HG03175 (cell line): ENCODE data around the gene EEF1AKMT1.
"Not testable (repeated sequence)": the region's sequence is repeated elsewhere in the genome, so short reads cannot be mapped to it uniquely, and the experiment has no call there.

ENCODE experiments used
- ATAC-seq: cut with Tn5 transposase; IDR thresholded peaks from one replicate; pipeline ENCODE4 v1.9.1; 2021; ENCODE audit warnings: mild to moderate bottlenecking, moderate library complexity; ENCODE audit not compliant: unreplicated experiment

The EEF1AKMT1 gene

DNA sequence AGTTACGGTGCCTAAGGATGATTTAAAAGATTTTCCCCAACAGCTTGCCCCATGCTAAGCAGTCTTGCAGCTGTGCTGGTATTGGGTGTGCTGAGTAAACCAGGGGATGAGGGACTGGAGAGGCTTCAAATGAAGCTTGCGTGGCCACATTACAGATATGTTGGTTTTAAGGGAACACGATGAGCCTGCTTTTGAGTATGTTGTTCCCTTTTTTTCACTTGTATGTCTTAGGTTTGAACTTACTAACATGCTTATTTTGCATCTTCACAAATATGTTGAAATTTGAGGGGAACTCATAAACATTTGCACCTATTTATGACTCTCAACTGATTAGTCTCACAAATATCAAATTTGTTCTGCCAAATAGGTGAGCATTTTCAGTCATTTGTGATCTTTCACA lies 72.3 kb downstream of the EEF1AKMT1 start:
- no peak for ATAC-seq

DNA sequence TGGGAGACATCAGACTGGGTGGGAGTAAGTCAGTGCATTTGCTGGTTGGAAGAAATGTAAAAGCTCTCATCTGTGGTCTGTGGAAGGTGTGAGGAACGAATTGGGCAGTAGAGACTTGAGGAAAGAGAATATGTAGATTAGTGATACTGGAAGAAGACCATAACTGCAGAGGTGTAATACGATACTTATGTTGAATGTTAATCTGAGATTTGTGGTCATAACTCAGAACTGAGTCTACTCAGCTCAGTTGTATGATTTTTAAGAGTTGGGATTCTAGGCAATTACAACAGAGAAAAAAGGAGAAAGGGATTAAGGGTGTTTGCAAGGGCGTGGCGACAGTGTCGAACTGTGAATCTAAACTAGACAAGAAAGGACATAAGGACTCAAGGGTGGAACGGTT lies 73.5 kb downstream of the EEF1AKMT1 start:
- no peak for ATAC-seq

DNA sequence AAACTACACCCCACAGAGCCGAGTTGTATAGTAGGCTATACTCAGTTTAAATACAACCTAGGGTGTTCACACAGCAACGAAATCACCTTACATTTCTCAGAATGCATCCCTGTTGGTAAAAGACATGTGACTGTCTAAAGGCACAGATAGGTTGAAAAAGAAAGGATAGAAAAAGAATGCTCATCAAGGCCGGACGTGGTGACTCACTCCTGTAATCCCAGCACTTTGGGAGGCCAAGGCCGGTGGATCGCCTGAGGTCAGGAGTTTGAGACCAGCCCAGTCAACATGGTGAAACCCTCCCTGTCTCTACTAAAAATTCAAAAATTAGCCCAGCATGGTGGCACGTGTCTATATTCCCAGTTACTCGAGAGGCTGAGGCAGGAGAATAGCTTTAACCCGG lies 74.0 kb downstream of the EEF1AKMT1 start:
- no peak for ATAC-seq

DNA sequence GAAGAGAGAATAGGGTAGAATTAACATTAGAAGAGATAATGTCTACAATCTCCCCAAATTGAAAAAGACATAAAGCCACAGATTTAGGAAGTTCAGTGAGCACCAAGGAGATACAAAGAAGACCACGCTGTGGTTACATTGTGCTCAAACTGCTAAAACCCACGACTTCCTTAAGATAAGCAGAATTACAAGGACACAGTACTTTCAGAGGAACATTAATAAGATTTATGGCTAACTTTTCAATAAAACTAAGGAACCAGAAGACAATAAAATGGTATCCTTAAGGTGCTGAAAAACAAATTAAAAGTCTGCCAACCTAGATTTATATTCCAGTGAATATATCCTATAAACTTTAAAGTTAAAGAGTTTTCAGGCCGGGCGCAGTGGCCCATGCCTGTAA lies 77.7 kb downstream of the EEF1AKMT1 start:
- ATAC-seq, result no peak

DNA sequence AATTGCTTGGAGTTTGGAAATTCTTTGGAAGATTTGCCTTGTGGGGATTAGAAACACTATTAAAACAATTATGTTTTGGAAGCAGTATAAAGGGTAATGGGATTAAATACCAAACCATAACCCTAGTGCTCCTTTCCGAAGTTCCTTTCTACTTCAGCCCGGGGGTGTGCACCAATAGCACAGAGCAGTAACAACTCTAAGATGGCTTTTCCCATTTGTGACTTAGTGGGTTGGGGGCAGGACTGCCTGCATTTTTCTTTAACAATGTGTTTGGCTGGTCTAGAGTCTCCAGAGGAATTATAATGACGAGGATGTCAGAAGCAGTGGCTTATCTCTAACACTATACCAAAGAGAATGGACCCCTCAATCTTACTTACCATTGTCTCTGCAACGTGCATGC lies 82.1 kb downstream of the EEF1AKMT1 start:
- no peak for ATAC-seq

DNA sequence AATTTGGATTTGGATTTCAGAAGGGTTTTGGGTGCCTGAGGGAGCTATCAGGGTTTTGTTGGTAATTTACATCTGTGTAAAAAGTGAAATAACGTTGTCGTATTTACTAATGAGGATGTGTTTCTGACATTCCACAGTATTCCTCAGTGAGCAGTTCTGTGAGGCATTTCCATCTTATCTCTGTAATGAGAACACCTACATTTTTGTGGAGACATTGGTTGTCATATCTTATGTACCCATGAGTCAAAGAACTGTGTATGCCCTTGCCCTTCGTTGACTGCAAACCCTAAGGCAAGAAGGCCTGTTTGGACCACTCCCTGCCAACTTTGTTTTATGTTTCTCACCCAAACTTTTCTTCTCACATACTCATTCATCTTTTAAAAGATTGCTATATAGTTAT lies 84.5 kb downstream of the EEF1AKMT1 start:
- ATAC-seq, result no peak

DNA sequence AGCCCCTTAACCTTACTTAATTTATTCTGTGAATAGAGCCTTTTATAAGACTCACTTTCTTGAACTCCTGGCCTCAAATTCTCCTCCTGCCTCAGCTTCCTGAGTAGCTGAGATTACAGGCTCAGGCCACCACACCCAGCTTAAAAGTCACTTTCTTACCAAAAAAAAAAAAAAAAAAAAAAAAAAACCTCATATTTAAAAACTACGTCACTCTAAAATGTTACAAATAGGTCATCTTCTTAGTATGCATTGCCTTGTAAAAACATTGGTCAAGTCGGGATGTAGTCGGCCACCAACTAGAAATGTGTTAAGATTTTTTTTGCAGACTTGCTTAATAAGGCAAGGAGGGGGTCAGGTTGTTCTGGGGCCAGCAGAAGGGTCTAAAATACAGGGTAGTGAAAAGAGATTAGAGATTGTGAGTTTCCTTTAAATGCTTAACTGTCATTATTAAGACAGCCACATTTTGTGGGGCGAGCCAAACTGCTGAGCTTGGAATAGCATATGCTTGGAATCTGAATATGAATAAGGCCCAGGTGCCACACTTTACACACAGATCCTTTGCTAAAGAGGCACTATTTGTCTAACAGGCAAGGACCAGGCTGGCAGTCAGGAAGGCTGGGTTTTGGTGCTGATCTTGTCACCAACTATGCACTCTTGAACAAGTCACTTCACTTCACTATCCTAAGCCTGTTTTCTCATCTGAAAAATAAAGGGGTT lies 86.7 kb downstream of the EEF1AKMT1 start:
- no peak for ATAC-seq

DNA sequence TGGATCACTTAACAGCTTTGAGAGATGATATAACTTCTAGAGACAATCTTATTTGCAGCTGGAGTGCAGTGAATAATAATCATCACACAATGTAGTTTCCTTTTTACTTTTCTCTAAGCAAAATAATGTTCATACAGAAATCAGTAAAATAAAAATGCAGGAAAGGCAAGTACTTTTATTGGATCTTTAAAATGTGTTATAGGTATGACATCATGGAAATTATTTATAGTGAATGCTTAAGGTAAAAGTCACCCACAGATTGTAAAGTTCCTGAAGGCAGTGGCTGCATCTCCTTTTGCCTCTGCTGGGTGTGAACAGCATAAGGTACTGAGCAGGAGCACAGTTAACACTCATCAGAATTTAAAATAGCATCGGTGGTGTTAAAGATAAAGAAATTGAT lies 87.6 kb downstream of the EEF1AKMT1 start:
- ATAC-seq, result no peak

DNA sequence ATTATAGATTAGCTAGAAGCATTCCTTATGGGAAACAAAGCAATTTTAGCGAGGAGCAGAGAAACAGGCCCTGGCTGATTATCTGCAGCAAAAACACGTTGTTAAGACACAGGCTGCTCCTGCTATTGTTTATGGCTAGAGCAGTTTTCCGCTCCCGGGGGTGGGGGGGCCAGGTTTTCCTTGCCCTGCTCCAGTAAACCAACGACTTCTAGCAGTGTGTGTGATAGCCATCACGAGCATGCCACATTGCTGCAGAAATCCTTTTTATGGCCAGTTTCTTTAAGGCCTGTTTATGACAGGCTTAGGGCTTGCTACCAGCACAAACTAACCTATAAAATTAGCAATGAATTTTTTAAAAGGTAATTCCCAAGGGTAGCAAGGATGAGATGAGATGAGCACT lies 88.7 kb downstream of the EEF1AKMT1 start:
- no peak for ATAC-seq

DNA sequence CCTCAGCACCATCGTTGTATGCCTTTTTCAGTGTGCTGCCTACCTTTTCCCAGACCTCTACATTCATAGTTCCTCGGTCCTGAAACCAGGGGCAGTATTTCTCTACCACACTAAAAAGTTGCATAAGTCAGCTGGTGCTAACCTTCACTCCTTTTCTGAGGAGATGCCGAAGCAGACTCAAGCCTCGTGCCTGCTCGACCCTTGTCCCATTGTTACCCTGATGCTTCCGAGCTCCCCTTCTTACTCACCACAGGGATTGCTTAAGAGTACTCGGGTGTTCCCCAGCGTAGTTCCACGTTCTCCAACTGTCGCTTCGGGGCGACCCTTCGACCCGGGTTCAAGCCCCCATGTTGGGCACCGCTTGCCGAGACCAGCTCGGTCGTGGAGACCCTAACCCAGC lies 89.2 kb downstream of the EEF1AKMT1 start:
- no peak for ATAC-seq

DNA sequence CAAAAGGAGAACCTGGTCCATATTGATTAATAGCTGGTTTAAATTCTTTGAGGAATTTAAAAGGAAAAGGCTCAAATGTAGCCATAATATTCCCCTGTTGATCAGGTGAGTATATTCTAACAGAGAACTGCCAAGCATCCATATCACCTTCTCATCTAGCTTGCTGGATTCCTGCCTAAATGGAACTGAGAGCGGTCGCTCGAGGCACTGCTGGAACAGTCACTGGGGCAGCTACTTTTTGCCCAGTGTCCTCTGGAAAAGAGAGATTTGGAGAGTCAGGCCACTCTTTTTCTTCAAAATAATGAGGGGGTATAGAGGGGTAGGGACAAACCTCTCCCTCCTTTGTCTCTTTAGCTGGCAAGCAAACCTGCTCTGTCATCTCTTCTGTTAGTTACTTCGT lies 89.7 kb downstream of the EEF1AKMT1 start:
- ATAC-seq, result no peak

DNA sequence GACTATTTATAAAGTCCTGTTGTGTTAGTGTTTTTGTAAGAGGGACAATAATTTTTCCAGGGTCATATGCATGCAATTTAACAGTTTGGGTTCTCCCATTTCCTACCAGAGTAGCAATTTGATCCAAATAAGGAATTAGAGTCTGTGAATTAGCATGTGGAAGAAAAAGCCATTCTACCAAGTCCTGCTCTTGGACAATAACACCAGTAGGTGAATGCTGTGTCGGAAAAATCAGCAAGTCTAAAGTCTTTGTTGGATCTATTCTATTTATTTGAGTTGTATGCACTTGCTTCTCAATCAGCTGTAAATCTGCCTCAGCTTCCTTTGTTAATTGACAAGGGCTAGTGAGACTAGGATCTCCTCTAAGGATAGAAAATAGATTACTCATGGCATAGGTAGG lies 91.7 kb downstream of the EEF1AKMT1 start:
- no peak for ATAC-seq

DNA sequence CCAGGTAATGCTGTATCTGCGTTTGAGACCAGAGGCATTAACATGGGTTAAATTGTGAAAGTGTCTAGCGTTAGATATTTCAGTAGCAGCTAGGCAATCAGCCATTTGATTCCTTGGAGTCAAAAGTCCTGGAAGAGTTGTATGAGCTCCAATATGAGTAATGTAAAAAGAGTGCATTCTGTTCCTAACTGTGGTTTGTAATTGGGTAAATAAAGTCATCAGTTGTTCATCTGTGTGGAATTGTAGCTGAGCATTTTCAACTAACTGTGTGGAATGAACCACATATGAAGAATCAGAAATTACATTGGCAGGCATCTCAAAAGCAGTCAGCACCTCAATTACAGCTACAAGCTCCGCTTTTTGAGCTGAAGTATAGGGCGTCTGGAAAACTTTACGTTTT lies 92.3 kb downstream of the EEF1AKMT1 start:
- not testable (repeated sequence) for ATAC-seq

DNA sequence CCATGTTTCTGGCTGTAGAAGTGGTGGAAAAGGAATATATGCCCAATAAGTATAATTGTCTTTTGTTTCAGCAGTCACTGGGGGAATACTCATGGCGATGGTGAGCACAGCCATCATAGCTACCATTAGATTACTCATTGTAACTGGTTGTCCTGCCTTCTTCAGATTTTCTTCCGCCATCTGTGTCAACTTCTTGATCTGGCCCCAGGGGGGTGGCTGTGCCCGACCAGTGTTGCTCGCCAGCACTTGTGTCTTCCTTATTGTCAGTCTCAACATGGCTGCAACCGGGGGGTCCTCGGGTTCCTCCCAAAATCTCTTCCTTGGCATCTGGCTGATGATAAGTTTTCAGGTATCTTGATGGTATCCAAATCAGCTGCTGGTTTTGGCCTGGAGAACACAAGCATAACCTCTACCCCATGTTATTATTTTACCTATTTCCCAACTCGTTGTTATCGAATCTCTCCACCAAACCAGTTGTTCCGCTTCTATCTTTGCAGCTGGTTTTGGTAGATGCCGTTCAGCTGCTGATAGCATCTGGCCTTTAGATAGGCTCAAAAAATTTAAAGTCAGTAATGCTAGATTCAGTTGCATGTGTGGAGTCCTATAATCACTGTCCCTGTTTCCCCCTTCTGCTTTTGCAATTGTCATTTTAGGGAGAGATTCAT lies 93.2 kb downstream of the EEF1AKMT1 start:
- no peak for ATAC-seq

DNA sequence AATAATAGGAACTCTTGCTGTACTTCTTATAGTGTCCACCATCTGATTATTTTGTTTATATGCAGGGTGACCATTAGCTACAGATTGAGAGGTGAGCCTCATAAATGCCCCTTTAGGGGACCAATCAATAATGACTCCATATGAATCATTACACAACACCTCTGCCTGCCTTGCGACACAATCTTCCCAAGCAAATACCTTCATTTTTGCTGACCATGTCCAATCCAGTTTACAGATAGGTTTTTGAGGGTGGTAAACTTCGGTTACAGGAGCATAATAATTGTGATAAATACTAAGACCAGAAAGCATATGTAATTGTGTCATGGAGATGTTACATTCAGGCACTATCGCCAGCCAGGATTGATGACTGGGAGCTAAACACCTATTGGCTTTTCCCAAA lies 93.9 kb downstream of the EEF1AKMT1 start:
- no peak for ATAC-seq
